D721Med (cell line): ENCODE measurements around the gene ZNF273.
"Not testable (repeated sequence)": the region's sequence is repeated elsewhere in the genome, so short reads cannot be mapped to it uniquely, and the experiment has no call there.

Experiments used
- DNase-seq: peaks from one replicate; pipeline ENCODE4 v3.0.0; 2011; ENCODE audit warnings: low spot score; ENCODE audit not compliant: insufficient read length
- FAIRE-seq: peaks from 2 replicates; lab custom pipeline; 2011; peaks lifted over from hg19 to GRCh38; lab: Jason Lieb, UNC
- TF ChIP-seq, protein P1 (sequence below): IDR thresholded peaks from 2 replicates; pipeline ENCODE4 v1.5.1; 2012; ENCODE audit warnings: mild to moderate bottlenecking, control low read depth; ENCODE audit not compliant: insufficient read depth; ENCODE audit errors: missing control alignments

The ZNF273 gene

DNA sequence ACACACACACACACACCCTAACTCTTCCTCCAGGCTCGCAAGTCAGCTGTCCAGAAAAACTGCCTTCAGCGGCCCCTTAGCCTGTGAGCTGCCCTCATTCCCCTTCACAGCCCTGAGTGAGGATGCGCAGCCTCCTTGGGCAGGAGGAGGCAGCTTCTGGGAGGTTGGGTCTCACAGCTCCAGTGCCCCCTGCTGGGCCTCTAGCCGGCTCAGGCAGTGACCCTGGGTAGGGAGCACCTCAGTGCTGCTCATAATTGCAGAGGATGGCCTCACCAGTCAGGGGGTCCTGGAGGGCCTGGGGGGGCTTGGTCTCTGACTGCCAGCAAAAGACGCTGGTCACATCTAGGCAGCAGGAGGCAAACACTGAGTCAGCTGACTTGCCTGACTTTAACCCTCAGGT is 43.7 kb downstream of the ZNF273 start:
- no peak for FAIRE-seq
- TF ChIP-seq, protein P1, sequence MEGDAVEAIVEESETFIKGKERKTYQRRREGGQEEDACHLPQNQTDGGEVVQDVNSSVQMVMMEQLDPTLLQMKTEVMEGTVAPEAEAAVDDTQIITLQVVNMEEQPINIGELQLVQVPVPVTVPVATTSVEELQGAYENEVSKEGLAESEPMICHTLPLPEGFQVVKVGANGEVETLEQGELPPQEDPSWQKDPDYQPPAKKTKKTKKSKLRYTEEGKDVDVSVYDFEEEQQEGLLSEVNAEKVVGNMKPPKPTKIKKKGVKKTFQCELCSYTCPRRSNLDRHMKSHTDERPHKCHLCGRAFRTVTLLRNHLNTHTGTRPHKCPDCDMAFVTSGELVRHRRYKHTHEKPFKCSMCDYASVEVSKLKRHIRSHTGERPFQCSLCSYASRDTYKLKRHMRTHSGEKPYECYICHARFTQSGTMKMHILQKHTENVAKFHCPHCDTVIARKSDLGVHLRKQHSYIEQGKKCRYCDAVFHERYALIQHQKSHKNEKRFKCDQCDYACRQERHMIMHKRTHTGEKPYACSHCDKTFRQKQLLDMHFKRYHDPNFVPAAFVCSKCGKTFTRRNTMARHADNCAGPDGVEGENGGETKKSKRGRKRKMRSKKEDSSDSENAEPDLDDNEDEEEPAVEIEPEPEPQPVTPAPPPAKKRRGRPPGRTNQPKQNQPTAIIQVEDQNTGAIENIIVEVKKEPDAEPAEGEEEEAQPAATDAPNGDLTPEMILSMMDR, result no peak
- no peak for DNase-seq

DNA sequence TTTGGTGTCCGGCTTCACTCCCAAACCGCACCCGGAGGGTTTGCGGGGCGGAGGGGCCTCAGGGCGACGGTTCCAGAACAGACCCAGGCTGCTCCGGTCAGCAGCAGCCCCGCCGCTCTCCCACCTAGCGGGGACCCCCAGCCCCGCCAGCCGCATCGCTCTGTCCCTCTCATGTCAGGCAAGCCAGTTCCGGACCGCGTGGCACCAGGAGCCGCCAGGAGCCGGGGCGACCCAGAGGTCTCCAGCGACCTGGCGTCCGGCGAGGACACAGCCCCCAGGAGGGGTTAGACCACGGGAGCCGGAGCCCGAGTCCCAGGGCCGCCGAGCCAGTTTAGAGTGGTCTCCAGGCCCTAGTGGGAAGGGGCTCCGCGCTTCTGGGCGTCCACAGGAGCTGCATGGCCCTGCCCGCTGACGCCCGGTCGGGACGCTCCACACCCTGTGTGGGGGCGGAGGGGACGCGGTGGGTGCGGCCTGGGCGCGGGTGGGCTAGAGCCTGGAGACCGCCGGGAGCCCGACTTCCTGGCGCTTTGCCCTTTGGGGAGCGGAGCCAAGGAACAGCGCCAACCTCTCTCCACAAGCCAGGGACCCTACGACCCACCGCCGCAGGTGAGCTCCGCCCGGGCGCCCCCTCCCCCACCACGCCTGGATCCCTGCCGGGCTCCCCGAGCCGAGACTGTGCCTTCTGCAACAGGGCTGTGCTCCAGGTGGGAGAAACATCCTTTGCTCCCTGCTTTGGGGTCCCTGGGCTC is 44.4 kb downstream of the ZNF273 start:
- DNase-seq (no peak), FAIRE-seq (no peak)
- TF ChIP-seq, protein P1, result no peak

DNA sequence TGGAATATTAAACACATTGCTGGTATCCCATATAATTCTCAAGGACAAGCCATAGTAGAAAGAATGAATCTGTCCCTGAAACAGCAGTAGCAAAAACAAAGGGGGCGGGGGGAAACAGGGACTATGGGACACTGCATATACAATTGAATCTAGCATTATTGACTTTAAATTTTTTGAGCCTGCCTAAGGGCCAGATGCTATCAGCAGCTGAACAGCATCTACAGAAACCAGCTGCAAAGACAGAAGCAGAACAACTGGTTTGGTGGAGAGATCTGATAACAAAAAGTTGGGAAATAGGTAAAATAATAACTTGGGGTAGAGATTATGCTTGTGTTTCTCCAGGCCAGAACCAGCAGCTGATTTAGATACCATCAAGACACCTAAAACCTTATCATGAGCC is 45.7 kb downstream of the ZNF273 start:
- FAIRE-seq, DNase-seq: not testable (repeated sequence)

DNA sequence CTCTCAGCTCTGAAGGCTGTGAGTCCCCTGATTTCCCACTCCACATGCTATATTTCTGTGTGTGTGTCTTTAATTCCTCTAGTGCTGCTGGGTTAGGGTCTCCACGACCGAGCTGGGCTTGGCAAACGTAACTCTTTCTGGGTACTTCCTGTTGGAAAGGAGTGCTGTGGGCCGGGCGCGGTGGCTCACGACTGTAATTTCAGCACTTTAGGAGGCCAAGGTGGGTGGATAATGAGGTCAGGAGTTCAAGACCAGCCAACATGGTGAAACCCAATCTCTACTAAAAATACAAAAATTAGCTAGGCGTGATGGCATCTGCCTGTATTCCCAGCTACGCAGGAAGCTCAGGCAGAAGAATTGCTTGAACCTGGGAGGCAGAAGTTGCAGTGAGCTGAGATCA is 47.6 kb downstream of the ZNF273 start:
- not testable (repeated sequence) for DNase-seq, FAIRE-seq

DNA sequence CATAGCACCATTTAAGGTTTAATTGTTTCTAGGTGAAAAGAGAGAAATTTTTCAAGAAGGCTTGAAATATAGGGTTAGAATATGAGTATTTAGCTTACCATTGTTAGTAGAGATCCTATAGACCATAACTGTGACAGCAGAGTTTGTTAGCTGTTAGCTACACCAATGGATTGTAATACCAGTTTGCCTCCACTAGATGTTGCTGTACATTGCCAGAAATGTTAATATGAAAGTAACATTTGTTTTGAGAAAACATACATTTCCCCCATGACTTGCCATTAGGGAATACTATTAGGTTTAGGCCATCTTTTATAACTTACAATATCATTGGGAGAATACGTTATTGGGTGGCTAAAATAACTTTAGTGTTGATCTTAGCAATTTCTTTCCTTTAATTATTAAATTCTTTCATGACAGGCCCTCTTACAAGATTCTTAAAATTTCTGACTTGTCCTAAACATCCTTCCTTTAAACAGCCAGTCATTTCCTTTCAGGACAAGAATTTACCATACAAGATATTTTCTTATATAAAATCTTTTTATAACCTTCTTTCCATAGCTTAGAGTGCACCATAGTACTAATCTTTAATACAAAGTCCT is 48.3 kb downstream of the ZNF273 start:
- FAIRE-seq (peak; percentile 89), DNase-seq (no peak)
- TF ChIP-seq, protein P1, result peak; percentile 75

DNA sequence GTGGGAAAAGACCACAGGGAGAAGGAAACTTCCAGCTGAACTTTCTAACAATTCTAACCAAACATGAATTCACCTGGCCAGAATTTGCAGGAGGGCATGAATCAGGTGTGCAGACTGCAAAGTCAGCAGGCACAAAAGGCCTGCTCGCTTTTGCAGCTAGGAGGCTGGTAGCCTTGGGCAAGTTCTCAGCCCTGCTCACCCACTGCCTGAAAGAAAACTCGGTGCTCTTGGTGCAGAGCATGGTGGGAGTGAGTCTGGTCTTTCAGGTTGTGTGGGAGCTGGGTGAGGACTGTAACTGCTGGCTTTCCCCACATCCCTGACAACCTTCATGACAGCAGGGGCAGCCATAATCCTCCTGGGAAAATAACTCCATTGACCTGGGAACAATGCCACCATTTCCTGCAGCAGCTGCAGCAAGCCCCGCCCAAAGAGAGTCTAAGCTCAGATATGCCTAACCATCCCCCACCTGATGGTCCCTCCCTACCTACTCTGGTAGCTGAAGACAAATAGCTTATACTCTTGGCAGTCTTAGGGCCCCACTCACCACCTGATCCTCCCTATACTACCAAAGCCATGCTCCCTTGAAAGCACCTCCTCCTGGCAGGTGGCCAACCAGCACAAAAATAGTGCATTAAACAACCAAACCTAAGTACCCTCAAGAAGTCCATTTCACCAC is 56.1 kb downstream of the ZNF273 start:
- FAIRE-seq (no peak), DNase-seq (no peak)
- TF ChIP-seq, protein P1, result no peak

DNA sequence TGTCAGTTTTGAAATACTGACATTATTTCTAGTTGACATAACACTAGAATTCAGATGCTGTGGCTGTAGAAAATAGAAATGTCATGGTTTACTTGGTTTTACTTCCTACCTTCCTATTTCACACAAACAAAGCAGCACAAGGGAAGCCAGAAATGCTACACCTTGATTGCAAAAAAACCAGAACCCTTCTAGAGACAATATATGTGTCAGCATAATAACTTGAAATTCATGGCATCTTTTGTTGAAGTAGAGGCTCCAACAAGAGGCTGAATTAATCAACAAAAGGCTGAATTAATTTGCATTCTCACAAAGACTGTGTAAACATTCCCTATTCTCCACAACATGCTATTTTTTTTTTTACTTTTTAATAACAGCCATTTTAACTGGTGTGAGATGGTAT is 62.5 kb downstream of the ZNF273 start:
- no peak for DNase-seq
- FAIRE-seq, result no peak

More for the DNA sequence above, 62.5 kb downstream of the ZNF273 start:
- TF ChIP-seq, protein P1, result no peak
